GM08714 (cell line): ENCODE measurements around the gene GPR146.

Experiments used
- H3K4me3 ChIP-seq: fragments of 200-500 bp; sonication (Bioruptor generic); 2 replicates; pipeline ENCODE4 v1.5.1; 2014; ENCODE audit warnings: mild to moderate bottlenecking, low read length, inconsistent platforms
- ZNF274 ChIP-seq: IDR thresholded peaks from 2 replicates; pipeline ENCODE4 v1.6.1; 2012; ENCODE audit warnings: mild to moderate bottlenecking, low read depth, low read length

Gene GPR146

GRCh38 chr7:1005303-1005702, 39.0 kb upstream of the GPR146 start:
- H3K4me3 ChIP-seq = no peak overlapping the region
- TF ChIP-seq ZNF274 = no peak

GRCh38 chr7:1007901-1008300, 36.4 kb upstream of the GPR146 start:
- no peak overlapping the region for H3K4me3 ChIP-seq
- TF ChIP-seq ZNF274 = no peak

- TF ChIP-seq ZNF274 = no peak
- no peak overlapping the region for H3K4me3 ChIP-seq
These were observed 35.5 kb upstream of the GPR146 start for GRCh38 chr7:1008733-1009363.

- H3K4me3 ChIP-seq = no peak overlapping the region
- TF ChIP-seq ZNF274 = no peak
These were observed 34.6 kb upstream of the GPR146 start for GRCh38 chr7:1009747-1010146.

GRCh38 chr7:1010226-1010625, 34.1 kb upstream of the GPR146 start:
- no peak overlapping the region for H3K4me3 ChIP-seq
- TF ChIP-seq ZNF274 = no peak

GRCh38 chr7:1011297-1012003, 32.9 kb upstream of the GPR146 start:
- no peak for TF ChIP-seq ZNF274
- H3K4me3 ChIP-seq = no peak overlapping the region

- no peak for TF ChIP-seq ZNF274
- H3K4me3 ChIP-seq = no peak overlapping the region
These were observed 32.2 kb upstream of the GPR146 start for GRCh38 chr7:1012004-1012715.

- TF ChIP-seq ZNF274 = no peak
These were observed 31.6 kb upstream of the GPR146 start for GRCh38 chr7:1012716-1013095.

GRCh38 chr7:1013581-1013980, 30.8 kb upstream of the GPR146 start:
- TF ChIP-seq ZNF274 = no peak
- H3K4me3 ChIP-seq = no peak overlapping the region

More at GRCh38 chr7:1012716-1013095, 31.6 kb upstream of the GPR146 start:
- no peak overlapping the region for H3K4me3 ChIP-seq

- no peak for TF ChIP-seq ZNF274
- H3K4me3 ChIP-seq = no peak overlapping the region
These were observed 29.7 kb upstream of the GPR146 start for GRCh38 chr7:1014681-1015080.

GRCh38 chr7:1015196-1016121, 28.9 kb upstream of the GPR146 start:
- H3K4me3 ChIP-seq = no peak overlapping the region
- no peak for TF ChIP-seq ZNF274

- no peak overlapping the region for H3K4me3 ChIP-seq
- TF ChIP-seq ZNF274 = no peak
These were observed 27.5 kb upstream of the GPR146 start for GRCh38 chr7:1016577-1017531.
